Superior temporal gyrus (tissue), 1 donor: ENCODE results near the gene OR6Y1.
A peak's percentile ranks its signal among the peaks of the same experiment; 100 is the strongest.

ENCODE experiments used
- DNase-seq: peaks from one replicate; pipeline ENCODE4 v3.0.0-alpha.2; 2016; ENCODE audit errors: extremely low spot score

The OR6Y1 gene

DNA sequence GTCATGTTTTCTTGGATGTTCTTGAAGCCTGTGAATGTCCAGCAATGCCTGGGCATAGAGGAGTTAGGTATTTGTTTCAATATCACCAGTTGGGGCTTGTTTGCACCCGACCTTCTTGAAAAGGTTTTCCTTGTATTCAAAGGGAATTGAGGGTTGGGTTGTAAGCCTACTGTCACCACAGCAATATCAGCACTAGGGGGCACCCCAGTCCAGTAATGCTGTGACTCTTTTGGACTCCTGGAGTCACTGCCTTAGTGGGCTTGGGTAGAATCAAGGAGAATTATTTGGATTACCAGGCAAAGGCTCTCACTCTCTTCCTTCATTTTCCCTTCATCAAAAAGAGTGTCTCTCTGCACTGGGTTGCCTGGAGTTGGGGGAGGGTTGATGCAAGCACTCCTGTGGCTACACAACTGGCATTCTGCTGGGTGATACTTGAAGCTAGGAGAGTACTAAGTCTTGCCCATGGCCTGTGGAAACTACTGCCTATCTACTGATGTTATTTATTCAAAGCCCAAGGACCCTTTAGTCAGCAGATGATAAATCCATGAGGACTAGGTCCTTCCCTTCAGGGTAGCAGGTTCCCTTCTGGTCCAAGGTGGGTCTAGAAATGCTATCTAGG, 47.7 kb downstream of the OR6Y1 start:
- DNase-seq, result no peak

DNA sequence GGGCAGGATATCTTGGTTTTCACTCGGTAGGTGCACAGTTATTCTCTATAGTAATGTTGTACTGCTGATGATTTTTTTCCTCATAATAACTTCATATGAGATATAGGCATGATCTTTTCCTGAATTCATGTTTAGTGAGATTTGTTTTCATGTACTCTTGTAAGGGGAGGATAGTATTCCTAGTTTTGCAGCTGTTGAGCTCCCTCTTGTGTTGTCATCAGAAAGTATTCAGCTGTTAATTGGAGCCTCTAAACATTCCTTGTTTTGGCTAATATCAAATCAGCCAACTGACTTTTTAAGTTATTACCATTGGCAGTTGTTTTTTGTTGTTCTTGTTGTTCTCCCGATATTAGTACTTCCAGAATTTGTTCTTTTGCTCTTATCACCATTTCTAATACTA, 57.8 kb downstream of the OR6Y1 start:
- DNase-seq, result peak; percentile 71

DNA sequence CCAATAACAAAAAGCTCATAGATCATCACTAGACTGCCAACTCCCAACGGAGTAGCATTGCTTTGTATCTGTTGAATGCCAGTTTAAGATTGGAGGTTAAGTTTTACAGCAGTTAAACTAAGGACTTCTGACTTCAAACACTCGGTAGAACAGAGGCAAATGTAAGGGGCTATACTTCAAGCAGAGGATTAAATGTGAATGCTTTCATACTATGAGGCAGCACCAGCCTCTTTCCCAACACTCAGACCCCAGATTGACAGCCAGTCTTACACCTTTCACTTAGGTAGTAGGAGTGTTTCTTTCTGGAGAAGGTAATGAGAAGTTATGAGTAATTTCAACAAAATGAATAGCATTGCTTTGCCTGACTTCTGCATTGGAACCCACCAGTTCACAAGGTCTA, 59.4 kb downstream of the OR6Y1 start:
- no peak for DNase-seq
